Effector memory CD4-positive, alpha-beta T cell (primary cell): ENCODE results near the gene UGDH.

Source experiments
- DNase-seq, 3 donors: peaks; one replicate each; pipeline ENCODE4 v3.0.0-alpha.2; 2020
- H3K27ac ChIP-seq: 2 replicates; pipeline ENCODE4 v1.7.0; 2013; ENCODE audit warnings: mild to moderate bottlenecking, low read length, moderate library complexity; ENCODE audit not compliant: insufficient read depth, poor library complexity, severe bottlenecking
- H3K27me3 ChIP-seq: replicated peaks from 2 replicates; pipeline ENCODE4 v1.7.0; 2013; ENCODE audit warnings: mild to moderate bottlenecking, low read length; ENCODE audit not compliant: insufficient read depth, control insufficient read depth, poor library complexity, severe bottlenecking
- H3K36me3 ChIP-seq: 2 replicates; pipeline ENCODE4 v1.7.0; 2013; ENCODE audit warnings: mild to moderate bottlenecking, low read length, moderate library complexity; ENCODE audit not compliant: control insufficient read depth, insufficient read depth
- H3K4me1 ChIP-seq: 2 replicates; pipeline ENCODE4 v1.7.0; 2013; ENCODE audit warnings: low read length, mild to moderate bottlenecking; ENCODE audit not compliant: control insufficient read depth, insufficient read depth, poor library complexity, severe bottlenecking
- H3K4me3 ChIP-seq: 2 replicates; pipeline ENCODE4 v1.7.0; 2013; ENCODE audit warnings: low read length, low read depth, mild to moderate bottlenecking; ENCODE audit not compliant: insufficient read depth, poor library complexity, severe bottlenecking
- H3K9me3 ChIP-seq: 2 replicates; pipeline ENCODE4 v1.7.0; 2013; ENCODE audit warnings: mild to moderate bottlenecking, low read length, moderate library complexity; ENCODE audit not compliant: control insufficient read depth

The UGDH gene

GRCh38 chr4:39455486-39455885 lies 71.8 kb downstream of the UGDH start:
- H3K36me3 ChIP-seq, result peaks cover 62% of the 10 kb centered on the region
- no peak overlapping the region for H3K27ac ChIP-seq
- no peaks in the 10 kb centered on the region for H3K9me3 ChIP-seq
- H3K27me3 ChIP-seq, result no peaks in the 10 kb centered on the region
- DNase-seq, result no peak
- peaks cover 8% of the 10 kb centered on the region for H3K4me1 ChIP-seq
- no peak overlapping the region for H3K4me3 ChIP-seq

GRCh38 chr4:39453738-39454137 lies 73.5 kb downstream of the UGDH start:
- no peaks in the 10 kb centered on the region for H3K27me3 ChIP-seq
- peaks cover 8% of the 10 kb centered on the region for H3K4me1 ChIP-seq
- no peaks in the 10 kb centered on the region for H3K9me3 ChIP-seq
- no peak for DNase-seq
- H3K27ac ChIP-seq, result no peak overlapping the region
- H3K4me3 ChIP-seq, result no peak overlapping the region
- peaks cover 62% of the 10 kb centered on the region for H3K36me3 ChIP-seq

GRCh38 chr4:39452860-39453587 lies 74.2 kb downstream of the UGDH start:
- H3K36me3 ChIP-seq, result peaks cover 62% of the 10 kb centered on the region
- H3K9me3 ChIP-seq, result no peaks in the 10 kb centered on the region
- no peak overlapping the region for H3K27ac ChIP-seq
- H3K4me1 ChIP-seq, result peaks cover 8% of the 10 kb centered on the region
- no peak overlapping the region for H3K4me3 ChIP-seq
- no peak for DNase-seq
- H3K27me3 ChIP-seq, result no peaks in the 10 kb centered on the region

GRCh38 chr4:39452153-39452859 lies 74.9 kb downstream of the UGDH start:
- Histone ChIP-seq H3K27ac (no peak overlapping the region), H3K4me3 (no peak overlapping the region), H3K36me3 (peaks cover 58% of the 10 kb centered on the region), H3K27me3 (no peaks in the 10 kb centered on the region), H3K9me3 (no peaks in the 10 kb centered on the region), H3K4me1 (peaks cover 10% of the 10 kb centered on the region)
- no peak for DNase-seq

- Histone ChIP-seq H3K4me3 (no peak overlapping the region), H3K27me3 (no peaks in the 10 kb centered on the region), H3K36me3 (peaks cover 50% of the 10 kb centered on the region), H3K27ac (no peak overlapping the region), H3K4me1 (peaks cover 7% of the 10 kb centered on the region), H3K9me3 (no peaks in the 10 kb centered on the region)
- no peak for DNase-seq
Observed at GRCh38 chr4:39451423-39452023, 75.7 kb downstream of the UGDH start.

GRCh38 chr4:39450618-39451017 lies 76.6 kb downstream of the UGDH start:
- Histone ChIP-seq H3K27ac (no peak overlapping the region), H3K4me1 (peaks cover 6% of the 10 kb centered on the region), H3K36me3 (peaks cover 41% of the 10 kb centered on the region), H3K27me3 (no peaks in the 10 kb centered on the region), H3K9me3 (no peaks in the 10 kb centered on the region), H3K4me3 (no peak overlapping the region)
- DNase-seq, result no peak
